HG03025 (cell line): ENCODE data around the gene GNG7.
"Not testable (repeated sequence)": the region's sequence is repeated elsewhere in the genome, so short reads cannot be mapped to it uniquely, and the experiment has no call there.

Source experiments
- ATAC-seq: cut with Tn5 transposase; IDR thresholded peaks from one replicate; pipeline ENCODE4 v1.9.1; 2021; ENCODE audit warnings: mild to moderate bottlenecking, moderate library complexity; ENCODE audit not compliant: unreplicated experiment, low FRiP score

The GNG7 gene

DNA sequence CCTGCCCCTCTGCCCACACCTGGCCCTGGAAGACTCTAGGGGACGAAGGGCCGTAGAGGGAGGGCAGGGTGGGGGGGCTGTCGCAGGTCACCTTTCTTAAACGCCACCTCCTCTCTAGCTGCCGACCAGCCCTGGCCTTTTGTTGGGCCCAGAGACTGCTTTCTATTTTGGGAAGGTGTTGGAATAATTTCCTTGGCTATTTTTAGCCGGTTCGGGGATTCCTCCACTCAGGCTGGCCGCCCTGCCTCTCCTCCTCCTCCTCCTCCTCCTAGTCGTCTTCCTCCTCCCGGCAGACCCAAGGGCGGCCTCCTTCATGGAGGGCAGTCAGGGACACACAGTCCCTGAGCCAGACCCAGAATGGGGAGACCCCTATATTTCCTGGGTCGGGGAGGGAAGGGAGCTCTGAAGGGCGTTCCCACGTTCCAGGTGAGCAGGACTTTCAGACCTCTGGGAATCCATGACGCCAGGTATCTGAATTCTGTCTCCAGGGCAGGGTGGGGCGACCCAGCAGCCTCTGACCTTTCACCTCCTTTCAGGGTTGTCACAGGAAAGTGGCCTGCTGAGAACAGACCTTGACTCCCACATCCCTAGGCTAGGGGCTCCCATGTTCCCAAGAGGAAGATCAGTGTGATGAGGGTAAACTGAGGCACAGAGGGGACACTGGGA is 206.7 kb downstream of the GNG7 start:
- no peak for ATAC-seq

DNA sequence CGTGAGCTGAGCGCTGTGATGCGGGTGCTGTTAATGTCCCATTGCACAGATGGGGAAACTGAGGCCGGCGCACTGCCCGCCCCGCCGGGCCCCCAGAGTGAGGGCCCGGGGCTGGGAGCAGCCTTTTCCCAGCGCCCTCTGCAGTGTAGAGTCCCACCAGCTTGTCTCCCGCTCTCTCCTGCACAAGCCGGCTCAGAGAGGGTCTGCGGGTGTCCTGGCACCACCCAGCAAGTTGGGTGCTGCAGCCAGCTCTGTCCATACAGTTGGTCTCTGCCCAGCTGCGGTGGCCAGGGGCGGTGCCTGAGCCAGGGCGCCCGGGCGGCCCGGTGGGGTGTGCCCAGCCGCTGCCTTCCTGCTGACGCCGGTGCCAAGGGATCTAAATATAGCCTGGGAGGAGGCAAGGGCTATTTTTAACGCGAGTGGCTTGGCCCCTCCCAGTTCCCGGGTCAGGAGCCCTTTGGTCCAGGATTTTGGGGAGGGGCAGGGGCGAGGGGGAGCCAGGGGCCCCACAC is 207.3 kb downstream of the GNG7 start:
- no peak for ATAC-seq

DNA sequence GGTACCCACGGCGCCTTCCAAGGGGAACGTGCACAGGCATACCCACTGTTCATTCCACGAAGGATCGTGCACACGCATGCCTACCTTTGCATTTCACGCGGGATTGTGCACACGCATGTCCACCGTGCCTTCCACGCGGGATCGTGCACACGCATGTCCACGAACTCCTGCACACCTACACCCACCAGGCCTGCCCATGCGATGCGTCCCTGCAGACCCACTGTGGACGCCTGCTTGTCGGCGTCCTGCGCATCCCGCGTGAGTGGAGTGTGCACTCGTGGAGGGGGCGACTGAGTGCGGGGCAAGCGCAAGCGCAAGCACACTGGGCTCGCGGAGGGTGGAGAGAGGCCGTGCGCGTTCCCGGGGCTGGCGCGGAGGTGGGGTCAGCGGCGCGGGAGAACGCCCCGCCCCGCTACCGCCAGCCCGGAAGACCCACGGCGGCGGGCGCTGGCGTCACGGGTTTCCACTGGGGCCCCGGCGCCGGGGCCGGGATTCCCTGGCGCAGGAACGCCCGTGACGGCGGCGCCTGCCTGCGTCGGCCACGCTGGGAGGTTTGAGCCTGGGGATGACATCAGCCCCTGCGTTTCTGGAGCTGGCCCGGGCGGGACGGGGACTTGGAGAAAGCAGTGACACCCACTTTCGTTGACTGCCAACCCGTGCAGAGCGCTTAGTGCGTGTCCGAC is 207.9 kb downstream of the GNG7 start:
- ATAC-seq, result no peak

DNA sequence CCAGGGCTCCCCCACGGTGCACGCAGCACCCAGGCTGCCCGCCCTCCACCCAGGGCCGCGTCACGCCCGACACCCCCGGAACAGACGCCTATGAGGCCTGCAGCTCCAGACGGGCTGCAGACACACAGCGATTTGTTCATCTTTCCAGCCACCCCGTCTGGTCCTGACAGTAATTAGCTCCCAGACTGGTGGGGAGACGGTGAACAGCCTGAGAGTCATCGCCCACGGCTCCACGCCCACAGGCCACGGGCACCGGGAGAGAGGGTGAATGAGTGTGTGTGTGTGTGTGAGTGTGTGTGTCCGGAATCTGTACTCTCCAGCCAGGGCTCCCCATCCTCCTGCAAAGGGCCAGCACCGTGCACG is 208.4 kb downstream of the GNG7 start:
- ATAC-seq, result no peak

DNA sequence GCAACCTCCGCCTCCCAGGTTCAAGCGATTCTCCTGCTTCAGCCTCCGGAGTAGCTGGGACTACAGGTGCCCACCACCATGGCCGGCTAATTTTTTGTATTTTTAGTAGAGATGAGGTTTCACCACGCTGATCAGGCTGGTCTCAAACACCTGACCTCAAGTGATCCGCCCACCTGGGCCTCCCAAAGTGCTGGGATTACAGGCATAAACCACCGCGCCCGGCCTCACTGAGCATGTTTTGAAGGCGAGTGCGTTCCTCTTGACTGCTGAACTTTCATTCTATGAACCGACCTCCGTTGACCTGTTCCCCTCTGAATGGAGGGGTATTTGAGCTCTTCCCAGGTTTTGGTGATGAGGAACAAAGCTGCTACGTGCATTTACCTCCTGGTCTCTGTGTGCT is 209.0 kb downstream of the GNG7 start:
- not testable (repeated sequence) for ATAC-seq

DNA sequence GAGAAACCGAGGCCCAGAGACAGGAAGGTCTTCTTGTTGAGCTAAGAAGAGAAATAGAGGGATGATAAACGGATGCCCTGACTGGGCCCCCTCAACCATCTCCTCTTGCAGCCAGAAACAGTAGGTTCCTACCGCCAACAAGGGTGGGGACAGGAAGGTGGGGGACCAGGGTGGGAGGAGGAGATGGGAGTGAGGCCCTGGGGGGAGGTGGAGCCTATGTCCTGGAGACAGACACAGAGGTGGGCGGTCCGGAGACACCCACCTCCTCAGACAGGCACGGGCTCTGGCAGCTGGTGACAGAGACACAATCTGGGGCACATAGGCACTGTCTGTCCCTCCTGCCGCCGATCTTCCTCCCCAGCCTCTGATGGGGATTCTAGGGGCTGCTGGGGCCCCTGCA is 209.6 kb downstream of the GNG7 start:
- ATAC-seq, result no peak

DNA sequence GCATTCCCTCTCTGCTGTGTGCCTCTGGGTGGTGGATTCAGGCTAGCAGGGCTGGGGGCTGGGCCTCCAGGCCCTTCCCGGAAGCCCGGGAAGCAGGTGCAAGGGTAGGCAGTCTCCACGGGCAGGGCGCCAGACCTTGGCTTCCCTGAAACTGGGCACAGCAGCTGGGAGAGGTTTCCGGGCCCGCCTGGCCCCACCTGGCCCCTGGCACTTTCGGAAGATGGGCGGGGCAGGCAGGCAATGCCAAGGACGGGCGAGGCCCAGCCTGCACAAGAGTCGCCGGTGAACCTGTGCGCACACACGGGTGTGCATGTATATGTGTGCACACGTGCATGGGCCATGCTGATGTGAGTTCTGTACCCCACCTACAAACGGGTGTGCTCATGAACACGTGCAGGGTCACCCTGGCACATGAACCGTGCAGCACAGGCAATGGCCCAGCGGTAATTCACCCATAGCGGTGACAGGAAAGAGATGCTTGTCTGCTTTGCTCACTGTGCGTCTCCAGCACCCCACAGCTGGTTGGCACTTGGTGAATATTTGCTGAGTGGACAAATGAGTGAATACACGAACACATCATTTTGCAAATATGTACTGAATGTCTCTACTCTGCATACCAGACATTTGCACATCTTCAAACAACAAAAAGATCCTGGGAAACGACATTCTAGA is 211.2 kb downstream of the GNG7 start:
- no peak for ATAC-seq

DNA sequence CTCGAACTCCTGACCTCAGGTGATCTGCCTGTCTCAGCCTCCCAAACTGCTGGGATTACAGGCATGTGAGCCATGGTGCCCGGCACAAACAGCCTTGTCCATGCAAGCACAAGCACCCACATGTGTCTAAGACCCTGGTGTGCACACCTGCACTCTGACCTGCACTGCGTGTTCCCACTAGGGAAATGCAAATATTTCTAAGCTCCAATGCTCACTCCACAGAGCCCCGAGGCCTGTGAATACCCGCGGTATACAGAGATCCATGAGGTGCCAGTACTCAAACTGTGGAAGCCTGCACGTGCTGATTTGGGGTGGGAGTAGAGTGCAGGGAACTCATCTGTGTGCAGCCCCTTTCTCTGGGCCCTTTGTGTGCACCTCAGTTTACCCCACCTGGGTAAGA is 211.8 kb downstream of the GNG7 start:
- ATAC-seq, result no peak

DNA sequence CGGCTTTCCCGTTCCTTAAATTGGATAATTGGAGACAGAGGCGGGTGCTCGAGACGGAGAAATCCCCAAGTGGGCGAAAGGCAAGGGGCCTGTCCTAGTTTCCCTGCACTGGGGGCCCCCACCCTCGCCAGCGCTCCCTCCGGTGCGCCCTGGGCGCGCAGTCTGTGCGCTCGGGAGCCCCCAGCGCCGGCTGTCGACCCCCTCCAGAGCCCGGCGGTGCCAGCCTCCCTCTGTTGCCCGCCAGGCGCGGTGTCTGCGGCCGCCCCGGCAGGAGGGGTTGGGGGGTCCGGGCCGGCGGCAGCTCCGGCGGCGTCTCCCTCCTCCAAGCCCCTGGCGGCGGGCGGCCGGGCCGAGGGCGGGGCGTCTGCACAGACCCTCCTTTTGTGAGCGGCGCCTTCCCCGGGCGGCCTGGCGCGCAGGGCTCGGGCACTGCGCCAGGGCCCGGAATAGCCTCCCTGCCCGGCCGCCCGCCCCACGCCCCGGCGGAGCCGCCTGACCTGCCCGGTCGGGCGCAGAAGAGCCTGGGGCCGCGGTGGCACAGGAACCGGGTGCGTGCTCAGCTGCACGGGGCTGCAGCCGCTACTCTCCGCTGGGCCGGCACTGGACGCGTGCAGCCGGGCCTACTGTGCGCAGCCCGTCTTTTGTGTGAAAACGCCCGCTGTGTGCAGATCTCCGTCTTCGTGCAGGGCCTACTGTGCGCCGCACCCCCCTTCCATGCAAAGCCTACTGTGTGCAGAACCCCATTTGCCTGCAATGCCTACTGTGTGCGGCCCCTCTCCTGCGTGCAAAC is 213.4 kb downstream of the GNG7 start:
- no peak for ATAC-seq

DNA sequence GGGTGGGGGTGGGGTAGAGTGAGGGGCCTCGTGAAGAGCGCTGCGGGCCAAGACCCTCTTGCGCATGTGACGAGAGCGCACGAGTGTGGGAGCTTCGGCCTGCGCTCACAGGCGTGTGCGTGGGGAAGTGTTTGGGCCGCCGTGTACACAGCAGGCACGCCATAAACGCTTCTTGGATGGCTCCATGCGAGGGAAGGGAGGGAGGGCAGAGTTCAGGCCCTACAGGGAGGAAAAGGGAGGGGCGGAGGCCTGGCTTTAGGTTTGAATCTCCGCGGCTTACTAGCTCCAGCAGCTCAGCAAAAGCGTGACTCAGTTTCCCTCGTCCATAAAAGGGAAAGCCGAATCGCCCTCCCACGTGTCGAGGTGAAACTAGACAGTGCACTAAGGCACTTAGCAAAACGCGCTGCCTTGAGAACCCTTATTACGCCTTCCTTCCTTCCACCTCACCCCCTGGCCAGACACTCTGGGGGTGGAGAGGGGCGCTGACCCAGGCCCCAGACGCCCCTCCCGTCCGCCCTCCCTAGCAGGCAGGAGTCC is 214.0 kb downstream of the GNG7 start:
- ATAC-seq, result no peak

DNA sequence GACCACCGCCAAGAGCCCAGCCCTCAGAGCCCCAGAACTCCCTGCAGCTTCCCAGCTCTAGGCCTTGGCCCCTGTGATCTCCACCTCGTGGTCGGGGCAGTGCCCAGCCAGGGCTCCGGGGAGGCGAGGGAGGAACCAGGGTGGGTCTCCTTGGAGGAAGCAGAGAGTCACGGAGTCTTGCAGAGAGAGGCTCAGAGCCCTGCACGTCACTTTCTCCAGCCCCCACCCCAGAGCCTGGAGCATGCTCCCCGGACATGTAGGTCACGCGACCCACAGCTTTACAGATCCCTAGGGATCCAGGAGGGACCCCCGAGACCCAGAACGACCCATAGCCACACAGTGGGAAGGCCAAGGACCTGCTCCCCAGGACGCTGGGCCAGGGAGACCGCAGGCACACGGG is 214.7 kb downstream of the GNG7 start:
- ATAC-seq, result no peak

DNA sequence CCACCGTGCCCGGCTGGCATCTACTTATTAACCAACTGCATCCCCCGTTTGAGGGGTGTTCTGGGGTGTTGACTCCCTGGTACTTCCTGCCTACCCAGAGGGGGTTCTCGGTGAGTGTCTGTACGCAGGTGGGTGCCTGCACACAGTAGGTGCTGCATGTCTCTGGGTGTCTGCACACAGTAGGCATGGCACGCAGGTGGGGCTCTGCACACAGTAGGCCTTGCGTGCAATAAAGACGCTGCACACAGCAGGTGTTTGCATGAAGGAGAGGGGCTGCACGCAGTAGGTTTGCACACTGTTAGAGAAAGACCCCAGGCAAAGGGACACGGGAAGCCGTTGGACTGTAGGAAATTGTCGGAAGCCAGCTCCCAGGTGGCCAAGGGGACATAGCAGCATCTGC is 215.4 kb downstream of the GNG7 start:
- ATAC-seq, result no peak

DNA sequence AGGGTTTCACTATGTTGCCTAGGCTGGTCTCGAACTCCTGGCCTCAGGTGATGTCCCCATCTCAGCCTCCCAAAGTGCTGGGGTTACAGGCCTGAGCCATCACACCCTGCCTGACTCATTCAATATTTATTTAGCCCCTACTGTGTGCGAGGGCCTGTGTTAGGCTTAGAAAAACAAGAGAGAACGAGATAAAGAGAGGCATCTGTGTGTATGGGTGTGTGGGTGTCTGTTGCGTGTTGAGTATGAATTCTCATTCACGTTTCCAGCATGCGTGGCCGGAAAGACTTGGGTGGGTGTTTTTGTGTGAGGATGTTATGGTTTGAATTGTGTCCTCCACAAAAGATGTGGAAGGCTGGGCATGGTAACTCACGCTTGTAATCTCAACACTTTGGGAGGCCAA is 217.1 kb downstream of the GNG7 start:
- no peak for ATAC-seq

DNA sequence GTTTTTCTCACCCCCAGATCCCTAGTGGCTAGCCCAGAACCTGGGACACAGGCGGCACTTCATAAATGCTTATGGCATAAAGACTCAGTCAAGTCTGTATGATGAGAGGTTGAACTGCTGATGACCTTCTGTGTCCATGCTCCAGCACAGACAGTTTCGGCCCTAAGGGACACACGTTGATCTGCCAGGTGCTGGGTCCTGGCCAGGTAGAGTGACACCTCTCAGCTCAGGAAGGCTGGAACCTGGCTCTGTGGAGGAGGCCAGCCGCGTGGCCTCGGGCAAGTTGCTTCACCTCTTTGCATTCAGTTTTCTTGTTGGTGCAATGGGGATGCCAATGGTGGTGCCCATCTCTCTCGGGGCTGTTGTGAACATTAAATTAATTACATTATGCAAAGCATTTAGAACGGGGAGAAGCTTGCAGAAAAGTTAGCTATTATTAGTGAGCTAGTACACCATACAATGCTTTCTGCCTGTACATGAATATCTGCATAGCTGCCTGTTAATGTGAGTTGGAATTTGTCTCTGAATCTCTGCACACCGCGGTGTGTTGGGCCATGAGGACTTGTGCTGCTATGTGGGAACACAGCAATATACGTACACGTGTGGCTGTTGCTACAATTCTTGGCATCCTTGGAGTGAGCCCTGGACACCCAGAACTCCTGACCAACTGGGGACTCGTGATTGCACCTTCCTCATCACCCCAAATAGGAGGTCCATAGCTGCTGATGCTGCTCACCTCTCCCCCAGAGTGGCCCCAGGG is 218.1 kb downstream of the GNG7 start:
- ATAC-seq, result no peak

DNA sequence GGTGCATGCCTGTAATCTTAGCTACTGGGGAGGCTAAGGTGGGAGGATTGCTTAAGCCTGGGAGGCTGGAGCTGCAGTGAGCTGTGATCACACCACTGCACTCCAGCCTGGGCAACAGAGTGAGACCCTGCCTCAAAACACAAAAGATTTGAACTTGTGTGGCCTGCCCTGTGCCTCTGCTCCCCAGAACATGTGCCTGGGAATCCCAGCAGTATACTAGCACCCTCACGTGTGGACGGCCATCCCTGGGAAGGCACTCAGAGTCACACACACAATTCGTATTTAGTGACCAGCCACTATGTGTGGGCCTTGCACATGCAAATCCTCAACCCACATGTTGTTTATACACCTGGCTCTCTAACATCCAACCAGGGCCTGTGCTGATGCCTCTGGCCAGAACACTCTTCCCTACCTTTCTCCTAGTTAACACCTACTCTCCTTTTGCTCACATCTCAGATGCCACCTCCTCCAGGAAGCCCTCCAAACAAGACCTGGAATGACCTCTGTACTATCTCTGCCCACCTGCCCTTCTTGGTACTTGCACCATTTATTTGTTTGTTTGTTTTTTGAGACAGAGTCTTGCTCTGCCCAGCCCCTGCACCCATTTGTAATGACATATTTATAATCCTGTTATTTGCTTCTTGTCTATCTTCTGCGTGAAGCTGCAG is 218.9 kb downstream of the GNG7 start:
- no peak for ATAC-seq

DNA sequence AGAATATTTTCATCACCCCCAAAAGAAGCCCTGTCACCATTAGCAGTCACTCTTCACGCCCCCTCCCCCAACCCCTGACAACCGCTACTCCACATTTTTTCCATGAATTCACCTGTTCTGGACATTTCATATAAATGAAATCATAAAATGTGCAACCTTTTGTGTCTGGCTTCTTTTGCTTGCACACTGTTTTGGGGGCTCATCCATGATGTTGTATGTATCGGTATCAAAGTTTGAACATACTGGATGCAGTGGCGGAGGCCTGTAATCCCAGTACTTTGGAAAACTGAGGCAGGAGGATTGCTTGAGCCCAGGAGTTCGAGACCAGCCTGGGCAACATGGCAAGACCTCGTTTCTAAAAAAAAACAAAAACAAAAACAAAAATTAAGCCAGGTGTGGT is 219.4 kb downstream of the GNG7 start:
- ATAC-seq, result no peak

DNA sequence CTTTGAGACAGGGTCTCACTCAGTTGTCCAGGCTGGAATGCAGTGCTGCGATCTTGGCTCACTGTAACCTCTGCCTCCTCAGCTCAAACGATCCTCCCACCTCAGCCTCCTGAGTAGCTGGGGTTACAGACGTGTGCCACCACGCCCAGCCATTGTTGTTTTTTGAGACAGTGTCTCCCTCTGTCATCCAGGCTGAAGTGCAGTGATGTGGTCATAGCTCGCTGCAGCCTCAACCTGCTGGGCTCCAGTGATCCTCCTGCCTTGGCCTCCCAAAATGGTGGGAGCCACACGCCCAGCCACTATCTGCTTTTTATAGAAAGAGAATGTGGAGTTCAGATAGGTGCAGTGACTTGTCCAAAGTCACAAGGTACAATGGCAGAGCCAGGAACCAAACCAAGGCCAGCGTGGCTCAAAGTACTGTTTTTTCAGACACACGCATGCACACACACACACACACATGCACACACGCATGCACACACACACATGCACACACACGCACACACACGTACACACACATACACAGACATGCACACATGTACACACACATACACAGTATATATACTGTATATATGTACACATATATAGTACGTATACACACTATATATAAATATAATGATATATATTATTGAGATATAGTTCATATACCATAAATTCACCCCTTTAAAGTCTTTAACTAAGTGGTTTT is 220.0 kb downstream of the GNG7 start:
- ATAC-seq, result no peak

DNA sequence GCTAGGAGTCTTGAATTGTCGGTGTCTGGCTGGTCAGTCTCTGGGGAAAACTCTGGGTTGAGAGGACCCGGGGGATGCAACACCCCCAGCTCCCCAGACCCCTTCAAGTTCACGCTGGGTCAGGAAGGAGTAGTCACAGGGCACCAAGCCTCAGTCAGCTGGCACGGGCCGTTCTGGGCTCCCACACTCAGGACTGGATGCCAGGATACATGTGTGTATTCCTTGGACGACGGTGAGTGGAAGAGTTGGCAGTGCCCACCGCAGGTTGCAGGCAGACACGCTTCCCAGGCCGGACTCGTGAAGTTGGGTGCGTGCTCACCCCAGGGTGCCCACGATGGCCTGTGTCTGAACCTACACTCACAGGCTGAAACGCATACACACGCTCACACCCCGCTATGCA is 221.0 kb downstream of the GNG7 start:
- no peak for ATAC-seq
